ENCODE results near the gene P4HTM.

The P4HTM gene

DNA sequence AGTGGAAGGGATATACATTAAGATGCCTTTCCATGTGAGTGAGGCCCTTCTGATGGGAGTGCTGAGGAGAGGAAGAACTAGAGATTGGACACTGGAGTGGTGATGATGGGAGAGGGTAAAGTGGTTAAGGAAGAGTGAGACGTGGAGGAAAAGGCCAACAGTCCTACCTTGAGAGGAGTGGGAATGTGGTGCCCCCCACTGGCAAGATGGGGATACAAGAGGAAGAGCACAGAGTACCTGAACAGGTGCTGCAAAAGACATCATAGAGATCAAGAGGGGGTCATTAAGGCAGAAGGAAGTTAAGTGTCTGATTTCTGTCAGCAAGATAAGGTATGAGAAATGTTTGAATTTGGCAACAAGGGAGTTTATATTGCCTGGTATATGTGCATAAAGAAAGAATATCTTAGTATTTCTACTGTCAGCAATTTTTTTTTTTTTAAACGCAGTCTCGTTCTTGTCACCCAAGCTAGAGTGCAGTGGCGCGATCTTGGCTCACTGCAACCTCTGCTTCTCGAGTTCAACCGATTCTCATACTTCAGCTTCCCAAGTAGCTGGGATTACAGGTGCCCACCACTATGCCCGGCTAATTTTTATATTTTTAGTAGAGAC lies 37.4 kb upstream of the P4HTM start:
- TF ChIP-seq, protein P1, sequence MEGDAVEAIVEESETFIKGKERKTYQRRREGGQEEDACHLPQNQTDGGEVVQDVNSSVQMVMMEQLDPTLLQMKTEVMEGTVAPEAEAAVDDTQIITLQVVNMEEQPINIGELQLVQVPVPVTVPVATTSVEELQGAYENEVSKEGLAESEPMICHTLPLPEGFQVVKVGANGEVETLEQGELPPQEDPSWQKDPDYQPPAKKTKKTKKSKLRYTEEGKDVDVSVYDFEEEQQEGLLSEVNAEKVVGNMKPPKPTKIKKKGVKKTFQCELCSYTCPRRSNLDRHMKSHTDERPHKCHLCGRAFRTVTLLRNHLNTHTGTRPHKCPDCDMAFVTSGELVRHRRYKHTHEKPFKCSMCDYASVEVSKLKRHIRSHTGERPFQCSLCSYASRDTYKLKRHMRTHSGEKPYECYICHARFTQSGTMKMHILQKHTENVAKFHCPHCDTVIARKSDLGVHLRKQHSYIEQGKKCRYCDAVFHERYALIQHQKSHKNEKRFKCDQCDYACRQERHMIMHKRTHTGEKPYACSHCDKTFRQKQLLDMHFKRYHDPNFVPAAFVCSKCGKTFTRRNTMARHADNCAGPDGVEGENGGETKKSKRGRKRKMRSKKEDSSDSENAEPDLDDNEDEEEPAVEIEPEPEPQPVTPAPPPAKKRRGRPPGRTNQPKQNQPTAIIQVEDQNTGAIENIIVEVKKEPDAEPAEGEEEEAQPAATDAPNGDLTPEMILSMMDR (IDR thresholded peaks at IDR 0.05; ENCODE audit: control insufficient read depth, extremely low read depth, insufficient read depth), result peak; percentile 62
- DNase-seq (ENCODE audit: low read depth), result no peak
- H3K4me3 ChIP-seq (ENCODE audit: low read depth, low read length), result no peak overlapping the region

GRCh38 chr3:48957006-48957705 lies 32.9 kb upstream of the P4HTM start:
- no peak for DNase-seq (ENCODE audit: low read depth)
- no peak overlapping the region for H3K4me3 ChIP-seq (ENCODE audit: low read depth, low read length)
- TF ChIP-seq, protein P1 (IDR thresholded peaks at IDR 0.05; ENCODE audit: control insufficient read depth, extremely low read depth, insufficient read depth), result no peak

DNA sequence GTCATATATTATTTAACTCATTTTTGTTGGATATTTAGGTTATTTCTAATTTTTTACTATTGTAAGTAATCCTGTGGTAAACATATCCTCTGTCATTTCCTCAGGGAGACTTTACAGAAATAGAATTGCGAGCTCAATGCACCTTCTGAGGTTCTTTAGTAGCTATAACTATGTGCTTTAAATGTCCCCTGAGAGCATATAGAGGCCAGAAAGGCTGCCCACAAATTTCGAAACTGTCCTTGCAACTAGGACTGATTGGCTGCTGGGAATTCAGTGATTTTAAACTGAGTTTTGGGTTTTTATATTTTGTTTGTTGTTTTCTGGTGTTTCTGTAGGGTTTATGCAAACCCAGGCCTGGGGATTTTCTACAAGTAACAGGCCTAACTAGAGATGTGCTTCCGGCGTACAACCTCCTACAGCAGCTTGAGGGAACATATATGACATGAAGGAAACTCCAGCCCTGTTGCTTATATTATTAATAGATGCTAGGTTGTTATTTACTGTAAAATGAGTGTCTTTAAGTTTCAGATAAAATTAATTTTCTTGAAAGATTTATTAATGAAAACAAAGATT lies 29.1 kb upstream of the P4HTM start:
- DNase-seq (ENCODE audit: low read depth), result no peak

DNA sequence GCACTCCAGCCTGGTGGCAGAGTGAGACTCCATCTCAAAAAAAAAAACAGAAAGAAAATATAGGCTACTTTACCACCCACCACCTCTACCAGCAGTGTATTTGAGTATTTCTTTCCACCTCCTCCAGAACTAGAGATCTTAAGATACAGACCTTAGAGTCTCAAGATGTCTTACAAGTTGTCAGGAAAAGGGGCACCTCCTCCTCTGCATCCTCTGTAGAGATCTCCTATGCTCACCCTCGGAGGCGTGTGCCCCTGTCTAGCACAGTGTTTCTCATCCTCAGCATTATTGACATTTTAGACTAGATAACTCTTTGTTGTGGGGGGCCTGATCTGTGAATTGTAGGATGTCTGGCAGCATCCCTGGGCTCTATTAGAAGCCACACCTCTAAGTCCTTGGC lies 27.7 kb upstream of the P4HTM start:
- TF ChIP-seq, protein P1 (IDR thresholded peaks at IDR 0.05; ENCODE audit: control insufficient read depth, extremely low read depth, insufficient read depth), result no peak
- DNase-seq (ENCODE audit: low read depth), result no peak
- H3K4me3 ChIP-seq (ENCODE audit: low read depth, low read length), result no peak overlapping the region

More for the DNA sequence above, 29.1 kb upstream of the P4HTM start:
- no peak overlapping the region for H3K4me3 ChIP-seq (ENCODE audit: low read depth, low read length)
- TF ChIP-seq, protein P1 (IDR thresholded peaks at IDR 0.05; ENCODE audit: control insufficient read depth, extremely low read depth, insufficient read depth), result no peak

DNA sequence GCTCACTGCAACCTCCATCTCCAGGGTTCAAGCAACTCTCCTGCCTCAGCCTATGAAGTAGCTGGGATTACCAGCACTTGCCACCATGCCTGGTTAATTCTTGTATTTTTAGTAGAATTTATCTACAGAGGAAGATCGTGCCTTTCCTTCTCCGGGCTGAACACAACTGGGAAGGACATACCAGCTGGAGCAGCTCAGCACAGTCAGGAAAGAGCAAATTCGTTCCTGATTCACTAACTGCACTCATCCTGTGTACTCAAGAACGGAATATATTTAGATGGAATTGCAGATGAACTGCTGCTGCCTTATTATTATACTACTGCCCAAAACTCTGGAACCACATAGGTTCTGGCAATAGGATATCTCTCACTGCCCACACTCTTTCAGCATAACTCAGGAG lies 27.1 kb upstream of the P4HTM start:
- no peak overlapping the region for H3K4me3 ChIP-seq (ENCODE audit: low read depth, low read length)
- TF ChIP-seq, protein P1 (IDR thresholded peaks at IDR 0.05; ENCODE audit: control insufficient read depth, extremely low read depth, insufficient read depth), result no peak
- DNase-seq (ENCODE audit: low read depth), result no peak

DNA sequence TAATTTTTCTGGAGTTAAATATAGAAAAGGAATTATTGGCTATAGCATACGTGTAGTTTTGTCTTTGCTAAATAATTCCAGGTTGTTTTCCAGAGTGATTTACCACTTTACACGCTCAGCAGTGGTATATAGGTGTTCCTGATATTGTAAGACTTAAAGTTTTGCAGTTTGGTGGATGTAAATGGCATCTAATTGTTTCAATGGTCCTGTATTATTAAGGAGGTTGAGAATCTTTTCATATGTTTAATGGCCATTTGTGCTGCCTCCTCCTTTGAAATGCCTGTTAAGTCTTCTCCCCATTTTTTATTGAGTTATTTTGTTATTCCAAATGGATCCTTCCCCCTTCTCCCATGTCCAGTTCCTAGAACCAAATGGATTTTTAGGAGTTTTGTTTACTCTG lies 26.4 kb upstream of the P4HTM start:
- no peak for DNase-seq (ENCODE audit: low read depth)
- TF ChIP-seq, protein P1 (IDR thresholded peaks at IDR 0.05; ENCODE audit: control insufficient read depth, extremely low read depth, insufficient read depth), result no peak
- no peak overlapping the region for H3K4me3 ChIP-seq (ENCODE audit: low read depth, low read length)

All from LNCaP clone FGC (cell line).